K562 (cell line): ENCODE data around the gene SDS.

ENCODE experiments used
- AFF1 ChIP-seq, 2 experiments: fragments of 450-650 bp; IDR thresholded peaks; 2 replicates each; pipeline ENCODE4 v1.6.1; 2018; ENCODE audit warnings: mild to moderate bottlenecking in 2 of 2, low read depth in 1 of 2; ENCODE audit not compliant: partially characterized antibody in 2 of 2
- ARNT ChIP-seq, 2 experiments: fragments of 450-650 bp; IDR thresholded peaks; 2 replicates each; pipeline ENCODE4 v1.6.1; 2016; ENCODE audit warnings: mild to moderate bottlenecking in 1 of 2
- ATF1 ChIP-seq, 2 experiments: fragments of 450-650 bp in 1 of 2; IDR thresholded peaks; 2 replicates each; pipeline ENCODE4 v1.6.1; 2016; ENCODE audit warnings: missing compliant biosample characterization in 1 of 2, missing genetic modification characterization in 1 of 2
- CAMTA2 ChIP-seq: fragments of 250-450 bp; sonication (Bioruptor Pico); conservative IDR thresholded peaks from 2 replicates; pipeline ENCODE4 v1.5.1; 2022
- CREB1 ChIP-seq, 2 experiments: sonication (generic) in 1 of 2; formaldehyde crosslinking in 1 of 2; IDR thresholded peaks; 2 replicates each; pipeline versions ENCODE4 v1.6.1 to v1.8.0; 2012 to 2022; ENCODE audit warnings: inconsistent platforms in 1 of 2, mild to moderate bottlenecking in 1 of 2, missing genetic modification reagents in 1 of 2, moderate library complexity in 1 of 2
- GTF2F1 ChIP-seq: IDR thresholded peaks from 2 replicates; pipeline ENCODE4 v1.6.1; 2011; ENCODE audit warnings: low read depth, low read length, improper control_type of control experiment
- HNRNPK ChIP-seq: fragments of 200-400 bp; formaldehyde crosslinking; IDR thresholded peaks from one replicate; pipeline ENCODE4 v1.6.1; 2018; ENCODE audit warnings: mild to moderate bottlenecking, low read depth, low read length; ENCODE audit not compliant: poor library complexity, severe bottlenecking
- IRF1 ChIP-seq: sonication (generic); formaldehyde crosslinking; IDR thresholded peaks from 2 replicates; pipeline ENCODE4 v1.8.0; 2022; ENCODE audit warnings: missing genetic modification reagents, mild to moderate bottlenecking, borderline replicate concordance
- KLF6 ChIP-seq: fragments of 250-450 bp; sonication (Bioruptor Pico); IDR thresholded peaks from 2 replicates; pipeline ENCODE4 v1.4.0; 2020; ENCODE audit warnings: mild to moderate bottlenecking, moderate library complexity, borderline replicate concordance
- RNF2 ChIP-seq: sonication (generic); IDR thresholded peaks from 2 replicates; pipeline ENCODE4 v1.6.1; 2016
- SP2 ChIP-seq: IDR thresholded peaks from 2 replicates; pipeline ENCODE4 v1.6.1; 2011; ENCODE audit warnings: mild to moderate bottlenecking, low read depth, low read length, moderate library complexity; ENCODE audit not compliant: poor library complexity, severe bottlenecking; ENCODE audit errors: extremely low read depth
- TF ChIP-seq, protein P1 (sequence below), 3 experiments: IDR thresholded peaks in 2 of 3; conservative IDR thresholded peaks in 1 of 3; 2 replicates each; pipeline ENCODE4 v1.5.1; 2011 to 2012; ENCODE audit warnings: low read length in 3 of 3, mild to moderate bottlenecking in 3 of 3, control low read depth in 2 of 3, improper control_type of control experiment in 1 of 3, inconsistent platforms in 1 of 3, low read depth in 1 of 3, mixed read lengths in 1 of 3, moderate library complexity in 1 of 3; ENCODE audit not compliant: insufficient read depth in 2 of 3
- TF ChIP-seq, protein P2 (sequence below), 3 experiments: fragments of 200-800 bp in 1 of 3; fragments of 250-450 bp in 1 of 3; fragments of 450-650 bp in 1 of 3; sonication (Bioruptor Pico) in 1 of 3; sonication (Bioruptor generic) in 1 of 3; formaldehyde crosslinking in 1 of 3; IDR thresholded peaks; 2 replicates each; pipeline versions ENCODE4 v1.6.1 to v1.8.0; 2016 to 2022; ENCODE audit warnings: mild to moderate bottlenecking in 2 of 3, missing genetic modification characterization in 2 of 3, missing compliant biosample characterization in 1 of 3, moderate library complexity in 1 of 3
- TF ChIP-seq, protein P3 (sequence below): fragments of 250-450 bp; sonication (Bioruptor Pico); IDR thresholded peaks from 2 replicates; pipeline ENCODE4 v1.4.0; 2020

GRCh38 chr12:113438523-113439300, 35.0 kb upstream of the SDS start:
- TF ChIP-seq, protein P1, sequence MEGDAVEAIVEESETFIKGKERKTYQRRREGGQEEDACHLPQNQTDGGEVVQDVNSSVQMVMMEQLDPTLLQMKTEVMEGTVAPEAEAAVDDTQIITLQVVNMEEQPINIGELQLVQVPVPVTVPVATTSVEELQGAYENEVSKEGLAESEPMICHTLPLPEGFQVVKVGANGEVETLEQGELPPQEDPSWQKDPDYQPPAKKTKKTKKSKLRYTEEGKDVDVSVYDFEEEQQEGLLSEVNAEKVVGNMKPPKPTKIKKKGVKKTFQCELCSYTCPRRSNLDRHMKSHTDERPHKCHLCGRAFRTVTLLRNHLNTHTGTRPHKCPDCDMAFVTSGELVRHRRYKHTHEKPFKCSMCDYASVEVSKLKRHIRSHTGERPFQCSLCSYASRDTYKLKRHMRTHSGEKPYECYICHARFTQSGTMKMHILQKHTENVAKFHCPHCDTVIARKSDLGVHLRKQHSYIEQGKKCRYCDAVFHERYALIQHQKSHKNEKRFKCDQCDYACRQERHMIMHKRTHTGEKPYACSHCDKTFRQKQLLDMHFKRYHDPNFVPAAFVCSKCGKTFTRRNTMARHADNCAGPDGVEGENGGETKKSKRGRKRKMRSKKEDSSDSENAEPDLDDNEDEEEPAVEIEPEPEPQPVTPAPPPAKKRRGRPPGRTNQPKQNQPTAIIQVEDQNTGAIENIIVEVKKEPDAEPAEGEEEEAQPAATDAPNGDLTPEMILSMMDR (IDR thresholded peaks at IDR 0.05 in 2 of 3, conservative IDR thresholded peaks at IDR 0.05 in 1 of 3; ENCODE audit: insufficient read depth in 2 of 3, low read depth in 1 of 3, low read length in 3 of 3) = no peak
- no peak for TF ChIP-seq SP2
- TF ChIP-seq, protein P2, sequence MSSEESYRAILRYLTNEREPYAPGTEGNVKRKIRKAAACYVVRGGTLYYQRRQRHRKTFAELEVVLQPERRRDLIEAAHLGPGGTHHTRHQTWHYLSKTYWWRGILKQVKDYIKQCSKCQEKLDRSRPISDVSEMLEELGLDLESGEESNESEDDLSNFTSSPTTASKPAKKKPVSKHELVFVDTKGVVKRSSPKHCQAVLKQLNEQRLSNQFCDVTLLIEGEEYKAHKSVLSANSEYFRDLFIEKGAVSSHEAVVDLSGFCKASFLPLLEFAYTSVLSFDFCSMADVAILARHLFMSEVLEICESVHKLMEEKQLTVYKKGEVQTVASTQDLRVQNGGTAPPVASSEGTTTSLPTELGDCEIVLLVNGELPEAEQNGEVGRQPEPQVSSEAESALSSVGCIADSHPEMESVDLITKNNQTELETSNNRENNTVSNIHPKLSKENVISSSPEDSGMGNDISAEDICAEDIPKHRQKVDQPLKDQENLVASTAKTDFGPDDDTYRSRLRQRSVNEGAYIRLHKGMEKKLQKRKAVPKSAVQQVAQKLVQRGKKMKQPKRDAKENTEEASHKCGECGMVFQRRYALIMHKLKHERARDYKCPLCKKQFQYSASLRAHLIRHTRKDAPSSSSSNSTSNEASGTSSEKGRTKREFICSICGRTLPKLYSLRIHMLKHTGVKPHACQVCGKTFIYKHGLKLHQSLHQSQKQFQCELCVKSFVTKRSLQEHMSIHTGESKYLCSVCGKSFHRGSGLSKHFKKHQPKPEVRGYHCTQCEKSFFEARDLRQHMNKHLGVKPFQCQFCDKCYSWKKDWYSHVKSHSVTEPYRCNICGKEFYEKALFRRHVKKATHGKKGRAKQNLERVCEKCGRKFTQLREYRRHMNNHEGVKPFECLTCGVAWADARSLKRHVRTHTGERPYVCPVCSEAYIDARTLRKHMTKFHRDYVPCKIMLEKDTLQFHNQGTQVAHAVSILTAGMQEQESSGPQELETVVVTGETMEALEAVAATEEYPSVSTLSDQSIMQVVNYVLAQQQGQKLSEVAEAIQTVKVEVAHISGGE (CRISPR knock-in tag; IDR thresholded peaks at IDR 0.05) = no peak
- no peak for TF ChIP-seq RNF2
- no peak for TF ChIP-seq ATF1 (CRISPR knock-in tag; IDR thresholded peaks at IDR 0.05)
- TF ChIP-seq ATF1 (tag; IDR thresholded peaks at IDR 0.05) = no peak
- TF ChIP-seq GTF2F1 = no peak
- TF ChIP-seq HNRNPK = no peak
- TF ChIP-seq, protein P3, sequence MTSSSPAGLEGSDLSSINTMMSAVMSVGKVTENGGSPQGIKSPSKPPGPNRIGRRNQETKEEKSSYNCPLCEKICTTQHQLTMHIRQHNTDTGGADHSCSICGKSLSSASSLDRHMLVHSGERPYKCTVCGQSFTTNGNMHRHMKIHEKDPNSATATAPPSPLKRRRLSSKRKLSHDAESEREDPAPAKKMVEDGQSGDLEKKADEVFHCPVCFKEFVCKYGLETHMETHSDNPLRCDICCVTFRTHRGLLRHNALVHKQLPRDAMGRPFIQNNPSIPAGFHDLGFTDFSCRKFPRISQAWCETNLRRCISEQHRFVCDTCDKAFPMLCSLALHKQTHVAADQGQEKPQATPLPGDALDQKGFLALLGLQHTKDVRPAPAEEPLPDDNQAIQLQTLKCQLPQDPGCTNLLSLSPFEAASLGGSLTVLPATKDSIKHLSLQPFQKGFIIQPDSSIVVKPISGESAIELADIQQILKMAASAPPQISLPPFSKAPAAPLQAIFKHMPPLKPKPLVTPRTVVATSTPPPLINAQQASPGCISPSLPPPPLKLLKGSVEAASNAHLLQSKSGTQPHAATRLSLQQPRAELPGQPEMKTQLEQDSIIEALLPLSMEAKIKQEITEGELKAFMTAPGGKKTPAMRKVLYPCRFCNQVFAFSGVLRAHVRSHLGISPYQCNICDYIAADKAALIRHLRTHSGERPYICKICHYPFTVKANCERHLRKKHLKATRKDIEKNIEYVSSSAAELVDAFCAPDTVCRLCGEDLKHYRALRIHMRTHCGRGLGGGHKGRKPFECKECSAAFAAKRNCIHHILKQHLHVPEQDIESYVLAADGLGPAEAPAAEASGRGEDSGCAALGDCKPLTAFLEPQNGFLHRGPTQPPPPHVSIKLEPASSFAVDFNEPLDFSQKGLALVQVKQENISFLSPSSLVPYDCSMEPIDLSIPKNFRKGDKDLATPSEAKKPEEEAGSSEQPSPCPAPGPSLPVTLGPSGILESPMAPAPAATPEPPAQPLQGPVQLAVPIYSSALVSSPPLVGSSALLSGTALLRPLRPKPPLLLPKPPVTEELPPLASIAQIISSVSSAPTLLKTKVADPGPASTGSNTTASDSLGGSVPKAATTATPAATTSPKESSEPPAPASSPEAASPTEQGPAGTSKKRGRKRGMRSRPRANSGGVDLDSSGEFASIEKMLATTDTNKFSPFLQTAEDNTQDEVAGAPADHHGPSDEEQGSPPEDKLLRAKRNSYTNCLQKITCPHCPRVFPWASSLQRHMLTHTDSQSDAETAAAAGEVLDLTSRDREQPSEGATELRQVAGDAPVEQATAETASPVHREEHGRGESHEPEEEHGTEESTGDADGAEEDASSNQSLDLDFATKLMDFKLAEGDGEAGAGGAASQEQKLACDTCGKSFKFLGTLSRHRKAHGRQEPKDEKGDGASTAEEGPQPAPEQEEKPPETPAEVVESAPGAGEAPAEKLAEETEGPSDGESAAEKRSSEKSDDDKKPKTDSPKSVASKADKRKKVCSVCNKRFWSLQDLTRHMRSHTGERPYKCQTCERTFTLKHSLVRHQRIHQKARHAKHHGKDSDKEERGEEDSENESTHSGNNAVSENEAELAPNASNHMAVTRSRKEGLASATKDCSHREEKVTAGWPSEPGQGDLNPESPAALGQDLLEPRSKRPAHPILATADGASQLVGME (CRISPR knock-in tag) = no peak
- TF ChIP-seq IRF1 (CRISPR knock-in tag) = no peak
- TF ChIP-seq CREB1 (IDR thresholded peaks at IDR 0.05) = no peak
- TF ChIP-seq CREB1 (CRISPR knock-in tag; IDR thresholded peaks at IDR 0.05) = no peak
- no peak for TF ChIP-seq ARNT (IDR thresholded peaks at IDR 0.05)
- no peak for TF ChIP-seq KLF6
- TF ChIP-seq AFF1 (IDR thresholded peaks at IDR 0.05; ENCODE audit: low read depth in 1 of 2, partially characterized antibody in 2 of 2) = no peak
- no peak for TF ChIP-seq CAMTA2
